Adipose tissue (tissue), 3 donors: ENCODE measurements around the gene SSTR3. TPM values are rescaled to one million over a fixed set of nuclear protein-coding genes. Genes with fewer than 3 reads are reported as not detected.

Source experiments
- H3K27ac ChIP-seq: one replicate; pipeline ENCODE4 v1.5.1; 2013; ENCODE audit warnings: low read depth, low read length
- whole genome bisulfite sequencing, 3 donors: extraction: QIAGEN DNeasy Blood & Tissue Kit; methylation state at CpG; one replicate each; pipeline ENCODE4 v1.1.7; 2013; 5-methylcytosine and 5-hydroxymethylcytosine counted together
- polyA plus RNA-seq, 3 donors: library from polyadenylated mRNA; stranded (reverse); fragments of 200-250 nt; gene quantifications; one replicate each; pipeline ENCODE4 v1.2.3, GENCODE V29; 2013
- donor health status: healthy with polysubstance abuse.
- donor health status: Bipolar disorder and iron deficiency.
- donor health status: healthy.

The SSTR3 gene
- polyA plus RNA-seq, 3 donors = 0.04 to 0.59 (median 0.11) TPM

- no peak overlapping the region for H3K27ac ChIP-seq
- 69 to 85% (median 83%) methylated on average over 6 of the region's 6 CpGs for WGBS, 3 donors
Observed at GRCh38 chr22:37218399-37218770, 6.1 kb upstream of the SSTR3 start.

DNA sequence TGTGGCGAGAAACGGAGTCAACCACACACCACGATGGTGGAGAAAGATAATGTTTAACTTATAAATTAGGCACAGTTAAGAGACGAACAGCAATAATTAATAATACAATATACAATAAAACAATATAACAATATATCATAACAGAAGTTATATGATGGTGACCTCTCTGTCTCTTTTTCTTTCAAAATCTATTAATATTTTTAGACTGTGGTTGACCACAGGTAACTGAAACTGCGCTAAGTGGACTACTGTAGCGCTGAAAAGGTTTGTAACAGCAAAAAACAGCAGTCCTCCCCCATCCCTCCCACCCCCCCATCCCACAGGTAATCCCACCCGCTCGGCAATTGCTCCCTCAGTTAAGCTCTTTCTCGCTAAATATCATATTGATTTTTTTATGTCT is 3.6 kb upstream of the SSTR3 start:
- 78 to 84% (median 82%) methylated on average over 9 of the region's 9 CpGs for WGBS, 3 donors
- H3K27ac ChIP-seq = no peak overlapping the region

DNA sequence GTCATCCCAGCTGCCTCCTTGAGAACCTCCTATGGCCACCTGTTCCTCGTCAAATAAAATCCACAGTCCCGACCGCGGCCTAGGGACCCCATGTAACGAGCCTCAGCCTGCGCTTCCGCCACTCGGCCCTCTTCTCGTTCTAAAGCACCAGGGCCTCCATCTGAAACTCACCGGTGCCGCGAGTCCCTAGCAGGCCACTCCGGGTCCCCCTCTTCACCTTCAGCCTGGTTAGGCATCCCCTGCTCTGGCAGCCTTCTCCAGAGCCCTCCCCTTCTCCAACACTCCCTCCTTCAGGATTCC is 2.4 kb upstream of the SSTR3 start:
- WGBS, 3 donors = 86 to 89% (median 89%) methylated on average over 13 of the region's 13 CpGs
- no peak overlapping the region for H3K27ac ChIP-seq

- WGBS, 3 donors = 81 to 83% (median 81%) methylated on average over 13 of the region's 13 CpGs
- no peak overlapping the region for H3K27ac ChIP-seq
Observed at GRCh38 chr22:37213941-37214730, 1.9 kb upstream of the SSTR3 start.

DNA sequence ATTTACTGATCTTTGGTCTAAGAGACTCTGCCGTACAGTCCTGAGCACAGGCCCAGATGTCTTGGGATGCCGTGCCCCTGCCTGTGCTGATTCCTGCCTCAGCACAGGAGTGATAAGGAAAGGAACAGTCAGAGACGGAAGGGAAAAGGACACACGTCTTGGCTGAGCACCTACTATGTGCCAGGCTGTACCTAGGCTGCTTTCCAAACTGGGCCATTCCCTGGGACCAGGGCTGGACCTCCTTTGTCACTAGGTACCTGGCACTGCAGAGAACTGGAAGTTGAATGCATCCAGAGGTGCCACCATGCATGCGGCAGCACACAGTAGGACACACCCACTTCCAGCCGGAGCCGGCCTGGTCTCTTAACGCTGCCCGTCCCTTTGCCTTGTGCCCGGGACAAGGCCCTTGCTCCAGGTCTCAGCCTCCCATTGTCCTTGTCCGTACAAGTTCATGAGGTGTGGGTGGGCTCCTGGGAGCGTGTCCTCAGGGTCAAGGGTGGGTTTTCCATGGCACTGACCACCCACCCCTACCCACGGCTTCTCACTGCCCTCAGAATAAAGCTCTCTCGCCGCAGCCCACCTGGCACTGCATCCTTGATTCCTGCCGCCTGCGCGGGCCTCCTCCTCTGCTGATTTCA is 1.1 kb upstream of the SSTR3 start:
- no peak overlapping the region for H3K27ac ChIP-seq
- WGBS, 3 donors = 88 to 92% (median 91%) methylated on average over 18 of the region's 18 CpGs

DNA sequence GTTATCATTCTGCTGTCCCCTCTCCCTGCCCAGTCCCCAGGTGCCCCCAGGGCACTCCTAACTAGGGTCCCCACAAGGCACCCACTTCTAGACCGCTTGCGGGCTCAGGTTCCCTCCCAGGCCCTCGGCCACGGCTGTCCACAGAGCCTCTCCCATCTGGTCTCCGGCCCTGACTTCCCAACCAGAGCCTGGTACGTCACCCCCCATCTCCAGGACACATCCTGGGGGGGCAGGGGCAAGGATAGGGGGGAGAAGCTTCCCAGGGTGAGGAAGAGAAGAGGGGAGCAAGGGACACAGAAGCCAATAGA is 457 bp downstream of the SSTR3 start:
- no peak overlapping the region for H3K27ac ChIP-seq
- WGBS, 3 donors = 67 to 72% (median 69%) methylated on average over 6 of the region's 6 CpGs

DNA sequence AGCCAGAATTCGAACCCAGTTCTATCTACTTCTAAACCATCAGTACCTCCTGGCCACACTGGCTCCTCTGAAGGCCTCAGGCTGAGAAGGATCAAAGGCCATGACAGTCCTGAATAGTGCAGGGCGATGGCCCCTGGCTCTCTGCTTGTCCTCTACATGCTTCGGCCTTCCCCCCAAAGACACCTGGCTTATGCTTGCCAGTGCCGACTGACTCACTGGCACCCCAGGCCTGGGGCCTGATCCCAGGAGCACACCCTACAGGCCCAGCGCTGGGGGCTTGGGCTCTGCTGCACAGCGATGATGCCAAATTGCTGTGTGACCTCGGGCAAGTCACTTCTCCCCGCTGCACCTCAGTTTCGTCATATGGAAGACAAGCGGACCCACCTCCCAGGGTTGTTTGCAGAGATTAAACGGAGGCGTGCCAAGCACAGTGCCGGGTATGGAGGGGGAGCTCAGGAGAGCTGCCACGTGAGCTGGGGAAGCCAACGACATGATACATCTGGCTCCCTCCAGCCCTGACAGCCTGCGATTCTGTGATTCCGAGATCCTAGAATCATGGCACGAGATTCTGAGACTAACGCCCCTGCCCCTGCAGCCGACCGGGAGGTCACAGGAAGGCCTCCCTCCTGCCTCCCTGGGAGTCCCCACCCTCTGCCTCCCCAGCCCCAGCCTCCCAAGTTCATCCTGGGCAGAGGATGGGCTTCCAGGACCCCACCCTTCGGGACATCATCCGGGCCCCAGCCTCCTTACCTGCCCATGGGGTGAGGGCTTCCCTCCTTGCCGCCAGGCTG is 1.0 kb downstream of the SSTR3 start:
- no peak overlapping the region for H3K27ac ChIP-seq
- WGBS, 3 donors = 70 to 79% (median 76%) methylated on average over 23 to 24 of the region's 24 CpGs

- H3K27ac ChIP-seq = no peak overlapping the region
- WGBS, 3 donors = 75 to 78% (median 78%) methylated on average over 15 of the region's 15 CpGs
Observed at GRCh38 chr22:37210041-37210803, 2.1 kb downstream of the SSTR3 start.

DNA sequence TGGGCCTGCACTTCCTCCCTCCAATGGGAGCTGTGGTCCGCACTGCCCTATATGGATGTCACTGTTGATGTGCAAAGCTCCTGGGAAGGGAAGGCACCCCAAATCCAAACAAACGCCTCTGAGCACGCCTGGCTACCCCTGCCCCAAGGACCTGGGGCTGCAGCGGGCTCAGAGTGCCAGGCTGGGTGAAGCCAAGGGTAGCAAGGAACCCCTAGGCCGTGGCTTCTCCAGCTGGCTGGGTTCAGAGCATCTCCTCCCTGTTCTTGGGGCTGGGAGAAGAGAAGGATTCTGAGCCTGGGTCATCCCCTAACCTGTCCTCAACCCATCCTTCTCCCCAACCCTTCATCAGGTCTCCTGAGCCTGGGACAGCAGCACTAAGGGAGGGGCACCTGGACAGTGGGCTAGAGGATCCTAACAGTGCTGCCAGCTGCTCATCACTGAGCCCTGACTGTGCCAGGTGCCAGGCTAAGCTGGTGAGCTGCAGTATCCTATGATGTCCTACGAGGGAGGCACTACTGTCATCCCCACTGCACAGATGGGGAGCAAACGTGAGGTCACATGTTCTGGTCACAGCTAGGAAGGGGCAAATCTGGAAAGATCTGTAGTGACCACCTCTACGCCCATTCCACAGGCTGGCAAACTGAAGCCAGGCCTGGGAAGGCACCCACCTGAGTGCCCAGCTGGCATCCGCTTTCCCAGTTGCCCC is 3.0 kb downstream of the SSTR3 start:
- H3K27ac ChIP-seq = no peak overlapping the region
- WGBS, 3 donors = 74 to 86% (median 81%) methylated on average over 9 of the region's 9 CpGs

- WGBS, 3 donors = 86 to 89% (median 87%) methylated on average over 7 of the region's 7 CpGs
- H3K27ac ChIP-seq = no peak overlapping the region
Observed at GRCh38 chr22:37208401-37209139, 3.7 kb downstream of the SSTR3 start.

- 88 to 92% (median 89%) methylated on average over 7 of the region's 7 CpGs for WGBS, 3 donors
Observed at GRCh38 chr22:37207981-37208380, 4.3 kb downstream of the SSTR3 start.

DNA sequence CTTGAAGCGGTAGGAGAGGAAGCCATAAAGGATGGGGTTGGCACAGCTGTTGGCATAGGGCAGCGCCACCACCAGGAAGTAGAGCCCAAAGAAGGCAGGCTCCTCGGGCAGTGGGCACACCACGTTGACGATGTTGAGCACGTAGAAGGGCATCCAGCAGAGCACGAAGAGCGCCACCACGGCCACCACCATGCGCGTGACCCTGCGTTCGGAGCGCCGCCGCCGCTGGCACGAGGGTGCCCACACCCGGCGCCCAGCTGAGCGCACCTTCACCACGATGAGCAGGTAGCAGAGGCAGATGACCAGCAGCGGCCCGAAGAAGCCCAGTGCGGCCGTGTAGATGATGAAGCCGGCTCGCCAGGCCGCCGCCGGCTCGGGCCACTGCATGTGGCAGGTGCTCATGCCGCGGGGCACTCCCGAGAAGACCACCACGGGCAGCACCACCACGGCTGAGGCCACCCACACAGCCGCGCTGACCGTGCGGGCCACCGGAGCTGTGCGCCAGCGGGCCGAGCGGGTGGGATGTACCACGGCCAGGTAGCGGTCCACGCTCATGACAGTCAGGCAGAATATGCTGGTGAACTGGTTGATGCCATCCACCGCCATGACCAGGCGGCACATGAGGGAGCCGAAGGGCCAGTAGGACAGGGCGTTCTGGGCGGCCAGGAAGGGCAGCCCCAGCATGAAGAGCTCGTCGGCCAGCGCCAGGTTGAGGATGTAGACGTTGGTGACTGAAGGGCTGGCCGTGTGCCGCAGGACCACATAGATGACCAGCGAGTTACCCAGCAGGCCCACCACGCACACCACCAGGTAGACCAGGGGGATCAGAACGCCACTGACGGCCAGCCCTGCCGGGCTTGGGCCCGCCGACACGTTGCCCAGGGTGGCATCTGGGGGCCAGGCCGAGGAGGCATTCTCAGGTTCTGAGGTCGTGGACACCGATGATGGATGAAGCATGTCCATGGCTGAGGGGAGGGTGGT is 5.1 kb downstream of the SSTR3 start:
- no peak overlapping the region for H3K27ac ChIP-seq
- 89 to 94% (median 90%) methylated on average over 64 to 71 of the region's 71 CpGs for WGBS, 3 donors

More at GRCh38 chr22:37207981-37208380, 4.3 kb downstream of the SSTR3 start:
- no peak overlapping the region for H3K27ac ChIP-seq

GRCh38 chr22:37206118-37206840 is 6.0 kb downstream of the SSTR3 start:
- no peak overlapping the region for H3K27ac ChIP-seq
- 87 to 93% (median 90%) methylated on average over 16 of the region's 16 CpGs for WGBS, 3 donors

GRCh38 chr22:37205046-37205445 is 7.2 kb downstream of the SSTR3 start:
- no peak overlapping the region for H3K27ac ChIP-seq
- WGBS, 3 donors = 80 to 87% (median 85%) methylated on average over 5 of the region's 5 CpGs

- 81 to 89% (median 86%) methylated on average over 5 of the region's 5 CpGs for WGBS, 3 donors
- no peak overlapping the region for H3K27ac ChIP-seq
Observed at GRCh38 chr22:37204045-37204655, 8.1 kb downstream of the SSTR3 start.
